Adrenal gland (tissue), 12 donors: ENCODE results near the gene VEZF1. TPM values are rescaled to one million over a fixed set of nuclear protein-coding genes. Genes with fewer than 3 reads are reported as not detected.

Experiments
- DNase-seq, 7 donors: peaks; one replicate each; pipeline ENCODE4 v3.0.0-alpha.2; 2019 to 2020
- H3K27ac ChIP-seq, 5 donors: fragments of 200-600 bp; sonication (generic) in 4 of 5; 1 replicate in 3 of 5; 2 replicates in 2 of 5; pipeline versions ENCODE4 v1.5.1 to v1.8.0; 2016 to 2020; ENCODE audit warnings: mild to moderate bottlenecking in 1 of 5
- H3K27me3 ChIP-seq: fragments of 200-600 bp; 2 replicates; pipeline ENCODE4 v1.8.0; 2021
- H3K36me3 ChIP-seq, 2 donors: fragments of 200-600 bp; replicated peaks in 1 of 2; 1 replicate in 1 of 2; 2 replicates in 1 of 2; pipeline versions ENCODE4 v1.5.1 to v1.8.0; 2018 to 2022
- H3K4me1 ChIP-seq, 2 donors: fragments of 200-600 bp; replicated peaks in 1 of 2; 1 replicate in 1 of 2; 2 replicates in 1 of 2; pipeline versions ENCODE4 v1.5.1 to v1.8.0; 2018 to 2021
- H3K4me3 ChIP-seq, 4 donors: fragments of 200-600 bp; sonication (generic) in 3 of 4; one replicate each; pipeline ENCODE4 v1.5.1; 2016 to 2018
- H3K9me3 ChIP-seq, 3 donors: fragments of 200-600 bp; sonication (generic) in 1 of 3; replicated peaks in 1 of 3; 1 replicate in 2 of 3; 2 replicates in 1 of 3; pipeline versions ENCODE4 v1.5.1 to v1.8.0; 2016 to 2021
- CTCF ChIP-seq, 6 experiments: fragments of 450-650 bp in 4 of 6; fragments of 200-600 bp in 2 of 6; sonication (generic) in 1 of 6; IDR thresholded peaks; 1 replicate in 5 of 6; 2 replicates in 1 of 6; pipeline versions ENCODE4 v1.5.1 to v1.8.0; 2016 to 2021; ENCODE audit warnings: antibody characterized with exemption in 6 of 6, mild to moderate bottlenecking in 2 of 6, moderate library complexity in 1 of 6
- POLR2A ChIP-seq, 2 donors: fragments of 450-650 bp; IDR thresholded peaks; one replicate each; pipeline ENCODE4 v1.6.1; 2017; ENCODE audit warnings: antibody characterized with exemption in 2 of 2, mild to moderate bottlenecking in 2 of 2, moderate library complexity in 1 of 2
- WGBS, 4 donors: extraction: QIAGEN DNeasy Blood & Tissue Kit in 2 of 4; methylation state at CpG; one replicate each; pipeline versions ENCODE4 v1.1.5 to v1.1.7; 2013 to 2017; 5-methylcytosine and 5-hydroxymethylcytosine counted together
- intact Hi-C, 2 donors: fragments of 100-400 bp; cut with DNase I; formaldehyde crosslinking; loops; one replicate each; pipeline versions ENCODE4 v1.14.1 to v1.15.0; 2022 to 2023
- polyA plus RNA-seq, 3 donors: library from polyadenylated mRNA; stranded (reverse); fragments of 200-250 nt in 2 of 3; fragments of 350-450 nt in 1 of 3; fragmentation: Illumina TruSeq in 1 of 3; extraction: RNeasy Lipid Tissue Mini Kit (QIAGEN cat#74804) in 1 of 3; gene quantifications; one replicate each; pipeline ENCODE4 v1.2.3, GENCODE V29; 2013 to 2014
- total RNA-seq, 9 donors: library from RNA; depleted of rRNA in 4 of 9; stranded (reverse); fragments of >200 nt in 4 of 9; fragments of 120-200 nt in 1 of 9; fragmentation: NEBNext Ultra II Directional in 1 of 9; extraction: Animal tissue kit (Norgen Biotek cat#: 25700) in 1 of 9; gene quantifications; one replicate each; pipeline versions ENCODE4 v1.1.0 to v1.2.4, GENCODE V29; 2013 to 2023
- donor health status: healthy with polysubstance abuse.
- donor health status: Bipolar disorder and iron deficiency.
- donor health status: DM: yes; HTN: yes; CAD: no.
- donor health status: DM: no; HTN: no; CAD: no.
- donor health status: DM: no; HTN: no; CAD: no.
- donor health status: DM: yes; HTN: yes; CAD: no.

The VEZF1 gene
- total and polyA plus RNA-seq, 12 donors = 14.1 to 105 (median 65.1) TPM

- H3K9me3 ChIP-seq = no peaks in the 10 kb centered on the region
- intact Hi-C loops = no loop called here
- no peak overlapping the region for H3K27ac ChIP-seq
- no peaks in the 10 kb centered on the region for H3K36me3 ChIP-seq
- no peak for TF ChIP-seq CTCF (IDR thresholded peaks at IDR 0.05)
- no peak for TF ChIP-seq POLR2A (IDR thresholded peaks at IDR 0.05)
- H3K27me3 ChIP-seq = no peaks in the 10 kb centered on the region
- 79 to 90% (median 86%) methylated on average over 9 of the region's 9 CpGs for WGBS, 4 donors
- DNase-seq = no peak
- no peaks in the 10 kb centered on the region for H3K4me1 ChIP-seq
- no peak overlapping the region for H3K4me3 ChIP-seq
Observed at GRCh38 chr17:58020401-58020800, 32.3 kb upstream of the VEZF1 start.

GRCh38 chr17:58019521-58019920 is 31.5 kb upstream of the VEZF1 start:
- no peak overlapping the region for H3K4me3 ChIP-seq
- TF ChIP-seq POLR2A (IDR thresholded peaks at IDR 0.05) (no peak), CTCF (IDR thresholded peaks at IDR 0.05) (no peak)
- H3K36me3 ChIP-seq = no peaks in the 10 kb centered on the region
- no peaks in the 10 kb centered on the region for H3K9me3 ChIP-seq
- H3K27me3 ChIP-seq = no peaks in the 10 kb centered on the region
- H3K27ac ChIP-seq = no peak overlapping the region
- intact Hi-C loops = no loop called here
- no peak for DNase-seq
- H3K4me1 ChIP-seq = no peaks in the 10 kb centered on the region

GRCh38 chr17:58019039-58019438 is 31.0 kb upstream of the VEZF1 start:
- Histone ChIP-seq H3K27me3 (no peaks in the 10 kb centered on the region), H3K4me3 (no peak overlapping the region), H3K36me3 (no peaks in the 10 kb centered on the region), H3K9me3 (no peaks in the 10 kb centered on the region), H3K27ac (no peak overlapping the region), H3K4me1 (no peaks in the 10 kb centered on the region)
- no peak for TF ChIP-seq POLR2A (IDR thresholded peaks at IDR 0.05)
- no peak for TF ChIP-seq CTCF (IDR thresholded peaks at IDR 0.05)
- intact Hi-C loops = no loop called here
- no peak for DNase-seq
- 65 to 74% (median 73%) methylated on average over 3 of the region's 3 CpGs for WGBS, 4 donors

- no peak overlapping the region for H3K4me3 ChIP-seq
- H3K27ac ChIP-seq = no peak overlapping the region
- intact Hi-C loops = no loop called here
- DNase-seq = no peak
- no peak for TF ChIP-seq POLR2A (IDR thresholded peaks at IDR 0.05)
- no peak for TF ChIP-seq CTCF (IDR thresholded peaks at IDR 0.05)
- H3K27me3 ChIP-seq = no peaks in the 10 kb centered on the region
- H3K9me3 ChIP-seq = no peaks in the 10 kb centered on the region
- peaks cover 0 to 8% of the 10 kb centered on the region in 2 donors for H3K36me3 ChIP-seq
- H3K4me1 ChIP-seq = peaks cover 10 to 16% of the 10 kb centered on the region in 2 donors
- 96 to 98% (median 97%) methylated on average over 10 of the region's 10 CpGs for WGBS, 4 donors
Observed at GRCh38 chr17:58010067-58010799, 22.2 kb upstream of the VEZF1 start.
